Activated CD8-positive, alpha-beta memory T cell treated with anti-CD3 and anti-CD28 coated beads, Interleukin-2, amount 50 U/mL, for 48 hours (primary cell): ENCODE results near the gene TMOD1.
A peak's percentile ranks its signal among the peaks of the same experiment; 100 is the strongest.

ENCODE experiments used
- DNase-seq: peaks from one replicate; pipeline ENCODE4 v3.0.0-alpha.2; 2020

Gene TMOD1

GRCh38 chr9:97500263-97500662 lies 1.2 kb upstream of the TMOD1 start:
- no peak for DNase-seq

DNA sequence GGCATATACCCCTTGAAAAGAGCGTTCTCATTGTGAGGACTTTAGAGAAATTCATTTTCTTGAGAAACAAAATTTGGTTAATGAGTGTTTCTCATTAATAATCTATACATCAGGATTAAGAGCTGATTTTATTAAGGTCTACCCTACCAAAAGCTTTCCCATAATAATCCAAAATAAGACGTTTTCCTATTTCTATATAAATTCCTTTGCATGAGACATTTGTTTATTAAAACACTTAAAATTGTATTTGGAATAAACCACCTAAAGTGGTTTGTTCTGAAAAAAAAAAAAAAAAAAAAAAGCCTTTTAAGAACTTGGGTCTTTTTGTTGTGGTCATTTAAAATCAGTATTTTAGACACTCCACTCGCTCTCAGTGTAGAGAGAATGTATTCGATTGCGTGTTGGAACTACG lies 695 bp upstream of the TMOD1 start:
- no peak for DNase-seq

- DNase-seq: no peak
These were observed 431 bp downstream of the TMOD1 start for GRCh38 chr9:97501972-97502221.

- DNase-seq: peak; percentile 56
These were observed 937 bp downstream of the TMOD1 start for GRCh38 chr9:97502222-97502983.

DNA sequence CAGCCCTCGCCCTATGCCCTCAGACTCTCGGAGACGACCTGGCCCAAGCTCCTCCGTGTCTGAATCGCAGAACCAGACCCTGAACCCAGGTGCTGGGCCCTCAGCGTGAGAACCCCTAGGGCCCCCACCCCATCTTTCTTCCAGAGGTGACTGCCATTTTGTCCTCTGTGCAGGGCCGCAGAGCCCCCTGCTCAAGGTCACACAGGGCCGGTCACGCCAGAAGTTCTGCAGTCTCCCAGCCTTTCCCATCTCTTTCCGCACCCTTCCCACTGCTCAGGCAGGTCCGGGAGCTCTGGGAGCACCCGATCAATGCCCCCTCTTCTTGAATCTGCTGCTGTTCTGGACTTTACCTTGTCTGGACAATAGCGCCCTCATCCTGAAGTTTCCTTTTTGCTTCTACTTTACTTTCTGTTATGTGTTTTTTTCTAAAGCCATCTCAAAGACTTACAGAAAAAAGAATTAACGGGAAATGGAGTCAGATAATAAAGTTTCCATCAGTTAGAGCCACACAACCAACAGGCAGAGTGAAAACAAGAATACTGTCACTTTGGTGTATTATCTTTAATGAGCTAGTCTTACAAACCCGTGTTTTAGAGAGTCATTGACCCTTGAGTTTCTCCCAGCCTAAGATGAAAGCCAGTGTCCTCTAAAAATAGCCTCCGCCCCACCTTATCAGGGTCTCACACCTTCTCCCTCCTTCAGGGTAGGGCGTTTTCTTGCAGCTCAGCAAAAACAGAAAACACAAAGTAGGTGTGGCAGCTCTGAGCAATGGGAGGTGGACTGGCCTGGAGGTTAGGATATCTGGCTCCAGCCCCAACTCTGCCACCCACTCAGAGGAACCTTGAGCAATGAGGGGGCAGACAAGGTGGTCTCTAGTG lies 1.8 kb downstream of the TMOD1 start:
- DNase-seq: no peak

- no peak for DNase-seq
These were observed 2.4 kb downstream of the TMOD1 start for GRCh38 chr9:97503862-97504210.

- no peak for DNase-seq
These were observed 3.1 kb downstream of the TMOD1 start for GRCh38 chr9:97504381-97505216.

GRCh38 chr9:97505845-97506244 lies 4.4 kb downstream of the TMOD1 start:
- no peak for DNase-seq

GRCh38 chr9:97506306-97506705 lies 4.8 kb downstream of the TMOD1 start:
- no peak for DNase-seq

DNA sequence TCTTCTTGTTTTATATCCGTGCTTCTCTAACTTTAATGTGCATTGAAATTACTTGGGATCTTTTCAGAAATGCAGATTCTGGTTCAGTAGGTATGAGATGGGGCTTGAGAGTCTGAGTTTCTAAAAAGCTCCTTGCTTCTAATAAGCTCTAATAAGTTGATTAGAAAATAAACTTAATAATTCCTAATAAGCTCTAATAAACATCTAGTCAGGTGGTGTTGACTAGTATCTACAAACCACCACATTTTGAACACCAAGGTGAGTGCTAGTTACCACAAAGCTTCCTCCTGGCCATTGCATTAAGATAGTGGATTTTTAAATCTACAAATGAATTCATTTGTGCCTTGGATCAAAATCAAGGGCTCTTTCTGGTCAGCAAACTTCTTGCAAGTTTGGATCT lies 5.3 kb downstream of the TMOD1 start:
- DNase-seq: no peak

DNA sequence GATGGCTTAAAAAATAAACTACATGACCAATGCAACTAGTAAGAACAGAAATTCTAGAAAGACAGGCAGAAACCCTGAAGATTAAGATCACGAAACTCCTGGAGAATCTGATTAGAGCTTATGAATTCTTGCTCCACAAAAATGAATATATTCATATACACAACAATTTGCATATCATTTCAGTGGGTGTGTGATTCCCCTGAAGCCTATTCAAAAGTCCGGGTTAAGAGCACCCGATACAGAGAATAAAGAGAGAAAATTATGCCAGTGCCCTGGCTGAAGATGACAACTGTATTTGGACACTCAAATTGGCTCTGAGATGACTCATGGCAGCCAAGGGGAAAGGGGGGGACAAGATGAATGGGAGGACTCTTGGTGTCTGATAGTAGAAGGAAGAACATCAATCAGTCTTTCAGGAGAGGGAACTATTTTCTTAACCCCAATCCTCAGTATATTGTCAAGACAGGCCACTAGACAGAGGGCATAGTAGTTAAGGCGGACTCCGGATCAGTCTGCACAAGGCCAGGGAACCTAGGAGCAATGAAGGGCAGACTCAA lies 6.0 kb downstream of the TMOD1 start:
- DNase-seq: no peak

GRCh38 chr9:97508852-97509251 lies 7.4 kb downstream of the TMOD1 start:
- DNase-seq: peak; percentile 10

GRCh38 chr9:97510797-97511654 lies 9.6 kb downstream of the TMOD1 start:
- DNase-seq: peak; percentile 49

GRCh38 chr9:97511655-97512427 lies 10.4 kb downstream of the TMOD1 start:
- DNase-seq: peak; percentile 22

DNA sequence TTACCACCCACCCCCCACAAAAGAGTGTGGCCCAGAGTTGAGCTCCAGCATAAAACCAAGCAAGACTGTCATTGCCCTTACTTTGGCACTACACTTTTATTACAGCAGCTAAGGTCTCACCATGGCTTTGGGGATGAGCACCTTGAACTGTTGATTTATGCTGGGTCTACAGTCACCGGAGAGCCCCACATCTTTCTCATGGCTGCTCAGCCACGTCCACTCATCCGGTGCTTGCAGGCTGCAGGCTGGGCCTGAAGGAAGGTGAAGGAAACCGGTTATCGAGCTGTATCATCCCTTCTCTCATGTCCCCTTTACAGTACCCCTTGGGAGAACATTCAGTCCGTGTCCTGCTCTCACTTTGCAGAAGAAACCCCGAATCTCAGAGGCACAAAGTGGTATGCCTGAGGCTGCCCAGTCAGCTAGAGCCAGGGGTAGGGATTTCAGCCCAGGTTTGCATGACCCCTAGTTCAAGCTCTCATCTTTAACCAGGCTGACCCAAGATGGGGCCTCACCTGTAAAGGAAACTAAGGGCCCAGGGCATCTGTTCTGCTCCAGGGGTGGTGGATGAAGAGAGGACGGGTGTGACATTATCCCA lies 11.6 kb downstream of the TMOD1 start:
- DNase-seq: peak; percentile 4

- DNase-seq: no peak
These were observed 13.1 kb downstream of the TMOD1 start for GRCh38 chr9:97514531-97514930.

- DNase-seq: no peak
These were observed 14.2 kb downstream of the TMOD1 start for GRCh38 chr9:97515662-97516061.

DNA sequence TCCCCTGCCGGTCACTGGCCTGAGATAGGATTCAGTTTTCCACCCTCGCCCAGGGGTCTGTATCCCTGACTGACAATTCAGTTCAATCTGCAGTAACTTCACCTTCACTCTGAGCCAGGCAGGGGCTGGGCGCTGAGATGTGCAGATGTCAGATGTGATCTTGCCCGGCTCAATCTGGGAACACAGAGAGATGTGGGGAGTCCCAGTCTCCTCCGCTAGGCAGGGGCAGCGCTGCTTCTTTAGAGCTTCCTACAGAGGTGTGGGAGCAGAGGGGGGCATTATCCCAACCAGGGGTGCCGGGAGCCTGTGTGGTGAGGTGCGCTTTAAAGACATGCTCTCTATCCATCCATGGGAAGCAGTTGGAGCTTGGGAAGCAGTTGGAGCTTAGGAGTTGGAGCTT lies 14.6 kb downstream of the TMOD1 start:
- no peak for DNase-seq

DNA sequence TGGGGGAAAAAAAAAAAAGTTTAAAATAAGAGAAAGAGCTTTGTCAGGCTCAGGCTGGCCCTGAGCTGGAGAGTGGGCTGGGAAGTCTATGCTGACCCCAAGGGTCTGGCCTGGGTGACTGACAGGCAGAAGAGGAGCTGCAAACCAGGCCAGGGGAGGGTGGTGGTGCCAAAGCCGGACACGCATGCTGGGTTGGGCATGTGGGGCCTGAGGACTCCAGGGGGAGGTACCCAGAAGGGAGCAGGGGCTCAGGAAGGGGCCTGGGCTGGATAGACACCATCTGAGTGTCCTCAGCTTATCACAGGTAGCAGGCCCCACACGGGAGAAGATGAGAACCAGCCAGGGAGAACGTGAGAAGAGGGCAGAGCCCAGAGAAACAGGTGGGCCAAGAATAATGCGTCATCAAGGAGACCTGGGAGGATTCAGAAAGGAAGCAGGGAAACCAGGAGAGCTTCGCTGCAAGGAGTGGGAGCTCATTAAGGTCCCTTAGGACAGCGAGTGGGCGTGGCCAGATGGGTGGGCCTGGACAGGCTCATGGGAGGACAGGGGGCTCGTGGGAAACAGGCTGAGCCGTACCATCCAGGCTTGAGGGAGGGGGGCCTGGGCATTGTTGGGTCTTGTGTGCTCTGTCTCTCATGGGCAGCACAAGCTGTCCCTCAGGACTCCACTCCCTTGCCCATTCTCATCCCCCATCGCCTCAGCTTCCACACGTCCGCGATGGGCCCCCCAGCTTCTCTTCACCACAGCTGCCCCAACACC lies 16.0 kb downstream of the TMOD1 start:
- DNase-seq: no peak

DNA sequence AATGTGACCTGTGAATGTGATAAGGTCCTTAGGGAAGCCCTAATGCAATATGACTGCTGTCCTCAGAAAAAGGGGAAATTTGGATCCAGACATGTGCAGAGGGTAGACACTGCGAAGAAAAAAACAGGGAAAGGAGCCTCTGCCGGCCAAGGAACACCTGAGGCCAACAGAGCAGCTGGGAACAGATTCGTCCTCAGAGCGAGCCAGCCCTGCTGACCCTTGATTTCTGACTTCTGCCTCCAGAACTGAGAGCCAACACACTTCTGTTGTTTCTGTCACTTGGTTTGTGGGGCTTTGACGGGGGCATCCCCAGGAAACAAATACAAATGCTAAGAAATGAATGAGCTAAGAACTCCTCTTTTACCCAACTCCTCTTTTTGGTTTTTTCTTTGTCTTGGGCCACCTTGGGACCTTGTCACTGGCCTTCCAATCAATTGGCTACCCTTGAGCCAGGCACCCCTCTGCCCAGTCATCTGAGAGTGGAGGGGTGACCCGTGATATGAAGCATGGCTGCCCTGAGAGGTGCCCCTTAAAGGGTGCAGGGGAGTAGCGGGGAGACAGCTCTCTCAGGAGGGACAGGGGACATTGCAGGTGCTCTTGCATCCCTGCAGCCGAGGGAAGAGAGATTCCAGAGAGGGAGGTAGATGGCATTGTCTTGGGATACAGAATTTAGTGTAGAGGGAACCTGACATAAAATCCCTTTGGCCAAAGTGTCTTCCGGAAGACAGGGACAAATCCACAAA lies 16.9 kb downstream of the TMOD1 start:
- DNase-seq: no peak
